ENCODE results near the gene SEMA5A.

GRCh38 chr5:9121597-9121996 is 424.3 kb downstream of the SEMA5A start:
- no peak for TF ChIP-seq POLR2A (IDR thresholded peaks at IDR 0.05; ENCODE audit: low read length)
- no peak for TF ChIP-seq GATA1 (IDR thresholded peaks at IDR 0.05; ENCODE audit: low read depth, low read length)

All from erythroblast (primary cell).